ENCODE data around the gene RYR3.
A peak's percentile ranks its signal among the peaks of the same experiment; 100 is the strongest.

The RYR3 gene

GRCh38 chr15:33677238-33677830 is 366.6 kb downstream of the RYR3 start:
- Histone ChIP-seq H3K9ac (ENCODE audit: low read length) (no peak overlapping the region), H3K36me3 (ENCODE audit: control insufficient read depth in 1 of 2, insufficient read depth in 2 of 2, low read depth in 1 of 2, low read length in 2 of 2) (no peaks in the 10 kb centered on the region), H3K79me1 (replicated peaks; ENCODE audit: low read length, poor library complexity, severe bottlenecking) (no peaks in the 10 kb centered on the region), H3K23ac (ENCODE audit: low read length in 2 of 2) (no peak overlapping the region), H3K14ac (ENCODE audit: low read length in 2 of 2) (no peak overlapping the region), H2AFZ (ENCODE audit: low read depth, low read length) (no peak overlapping the region), H3K4me3 (ENCODE audit: insufficient read depth in 1 of 2, low read depth in 1 of 2, low read length in 2 of 2) (no peak overlapping the region), H2BK5ac (ENCODE audit: low read depth, low read length, poor library complexity, severe bottlenecking) (no peak overlapping the region), H3K27ac (ENCODE audit: low read length, poor library complexity, severe bottlenecking) (no peak overlapping the region), H3K4me1 (ENCODE audit: control insufficient read depth, insufficient read depth, low read depth, low read length) (peaks cover 5% of the 10 kb centered on the region), H3K27me3 (ENCODE audit: control insufficient read depth in 1 of 2, insufficient read depth in 1 of 2, low read length in 2 of 2) (peaks cover 54 to 85% of the 10 kb centered on the region in 2 experiments), H4K8ac (ENCODE audit: low read length) (no peak overlapping the region), H3K4me2 (ENCODE audit: low read length, poor library complexity, severe bottlenecking) (no peak overlapping the region), H2BK120ac (ENCODE audit: low read depth, low read length) (no peak overlapping the region), H3K18ac (ENCODE audit: low read depth in 1 of 2, low read length in 2 of 2) (no peak overlapping the region), H3K4ac (ENCODE audit: low read depth in 1 of 2, low read length in 2 of 2) (no peak overlapping the region), H2BK15ac (ENCODE audit: low read depth, poor library complexity, severe bottlenecking) (no peak overlapping the region), H2BK12ac (ENCODE audit: low read length in 2 of 2) (no peak overlapping the region), H4K91ac (ENCODE audit: low read length) (no peak overlapping the region), H2AK5ac (ENCODE audit: low read length, severe bottlenecking) (no peak overlapping the region), H3K9me3 (ENCODE audit: control insufficient read depth, low read length) (no peaks in the 10 kb centered on the region)
- WGBS: 90% methylated on average over 7 of the region's 8 CpGs
- DNase-seq: no peak

- H3K27ac ChIP-seq (ENCODE audit: low read length, poor library complexity, severe bottlenecking): no peak overlapping the region
- H4K8ac ChIP-seq (ENCODE audit: low read length): no peak overlapping the region
- H3K36me3 ChIP-seq (ENCODE audit: control insufficient read depth in 1 of 2, insufficient read depth in 2 of 2, low read depth in 1 of 2, low read length in 2 of 2): no peaks in the 10 kb centered on the region
- WGBS: 75% methylated on average over 3 of the region's 3 CpGs
- H3K23ac ChIP-seq (ENCODE audit: low read length in 2 of 2): no peak overlapping the region
- H3K79me1 ChIP-seq (replicated peaks; ENCODE audit: low read length, poor library complexity, severe bottlenecking): no peaks in the 10 kb centered on the region
- H3K4me2 ChIP-seq (ENCODE audit: low read length, poor library complexity, severe bottlenecking): no peak overlapping the region
- H2BK5ac ChIP-seq (ENCODE audit: low read depth, low read length, poor library complexity, severe bottlenecking): no peak overlapping the region
- peaks cover 5% of the 10 kb centered on the region for H3K4me1 ChIP-seq (ENCODE audit: control insufficient read depth, insufficient read depth, low read depth, low read length)
- no peak overlapping the region for H3K14ac ChIP-seq (ENCODE audit: low read length in 2 of 2)
- no peak overlapping the region for H2BK15ac ChIP-seq (ENCODE audit: low read depth, poor library complexity, severe bottlenecking)
- H3K9me3 ChIP-seq (ENCODE audit: control insufficient read depth, low read length): no peaks in the 10 kb centered on the region
- H4K91ac ChIP-seq (ENCODE audit: low read length): no peak overlapping the region
- H2BK120ac ChIP-seq (ENCODE audit: low read depth, low read length): no peak overlapping the region
- H3K27me3 ChIP-seq (ENCODE audit: control insufficient read depth in 1 of 2, insufficient read depth in 1 of 2, low read length in 2 of 2): peaks cover 58 to 81% of the 10 kb centered on the region in 2 experiments
- H3K18ac ChIP-seq (ENCODE audit: low read depth in 1 of 2, low read length in 2 of 2): no peak overlapping the region
- H2AK5ac ChIP-seq (ENCODE audit: low read length, severe bottlenecking): no peak overlapping the region
- H3K9ac ChIP-seq (ENCODE audit: low read length): no peak overlapping the region
- H3K4me3 ChIP-seq (ENCODE audit: insufficient read depth in 1 of 2, low read depth in 1 of 2, low read length in 2 of 2): no peak overlapping the region
- H3K4ac ChIP-seq (ENCODE audit: low read depth in 1 of 2, low read length in 2 of 2): no peak overlapping the region
- no peak overlapping the region for H2BK12ac ChIP-seq (ENCODE audit: low read length in 2 of 2)
- DNase-seq: no peak
- H2AFZ ChIP-seq (ENCODE audit: low read depth, low read length): no peak overlapping the region
Observed at GRCh38 chr15:33678176-33678575, 367.4 kb downstream of the RYR3 start.

GRCh38 chr15:33678602-33679001 is 367.8 kb downstream of the RYR3 start:
- H4K91ac ChIP-seq (ENCODE audit: low read length): no peak overlapping the region
- H3K4me2 ChIP-seq (ENCODE audit: low read length, poor library complexity, severe bottlenecking): no peak overlapping the region
- no peak overlapping the region for H2BK12ac ChIP-seq (ENCODE audit: low read length in 2 of 2)
- no peaks in the 10 kb centered on the region for H3K9me3 ChIP-seq (ENCODE audit: control insufficient read depth, low read length)
- no peak overlapping the region for H2AFZ ChIP-seq (ENCODE audit: low read depth, low read length)
- no peak overlapping the region for H3K23ac ChIP-seq (ENCODE audit: low read length in 2 of 2)
- peaks cover 5% of the 10 kb centered on the region for H3K4me1 ChIP-seq (ENCODE audit: control insufficient read depth, insufficient read depth, low read depth, low read length)
- H2BK120ac ChIP-seq (ENCODE audit: low read depth, low read length): no peak overlapping the region
- peak overlapping the region; percentile 49 for H3K27ac ChIP-seq (ENCODE audit: low read length, poor library complexity, severe bottlenecking)
- no peak overlapping the region for H4K8ac ChIP-seq (ENCODE audit: low read length)
- H3K4me3 ChIP-seq (ENCODE audit: insufficient read depth in 1 of 2, low read depth in 1 of 2, low read length in 2 of 2): no peak overlapping the region
- no peak overlapping the region for H3K18ac ChIP-seq (ENCODE audit: low read depth in 1 of 2, low read length in 2 of 2)
- H2AK5ac ChIP-seq (ENCODE audit: low read length, severe bottlenecking): no peak overlapping the region
- peaks cover 0 to 3% of the 10 kb centered on the region in 2 experiments for H3K36me3 ChIP-seq (ENCODE audit: control insufficient read depth in 1 of 2, insufficient read depth in 2 of 2, low read depth in 1 of 2, low read length in 2 of 2)
- WGBS: 67% methylated on average over 5 of the region's 5 CpGs
- no peak overlapping the region for H3K9ac ChIP-seq (ENCODE audit: low read length)
- no peak overlapping the region for H2BK5ac ChIP-seq (ENCODE audit: low read depth, low read length, poor library complexity, severe bottlenecking)
- H3K27me3 ChIP-seq (ENCODE audit: control insufficient read depth in 1 of 2, insufficient read depth in 1 of 2, low read length in 2 of 2): peaks cover 61 to 77% of the 10 kb centered on the region in 2 experiments
- H3K79me1 ChIP-seq (replicated peaks; ENCODE audit: low read length, poor library complexity, severe bottlenecking): no peaks in the 10 kb centered on the region
- no peak overlapping the region for H3K4ac ChIP-seq (ENCODE audit: low read depth in 1 of 2, low read length in 2 of 2)
- no peak overlapping the region for H2BK15ac ChIP-seq (ENCODE audit: low read depth, poor library complexity, severe bottlenecking)
- DNase-seq: no peak
- no peak overlapping the region for H3K14ac ChIP-seq (ENCODE audit: low read length in 2 of 2)

GRCh38 chr15:33679061-33679460 is 368.3 kb downstream of the RYR3 start:
- peaks cover 5% of the 10 kb centered on the region for H3K4me1 ChIP-seq (ENCODE audit: control insufficient read depth, insufficient read depth, low read depth, low read length)

More at GRCh38 chr15:33679061-33679460, 368.3 kb downstream of the RYR3 start:
- no peak overlapping the region for H3K4me3 ChIP-seq (ENCODE audit: insufficient read depth in 1 of 2, low read depth in 1 of 2, low read length in 2 of 2)
- H3K14ac ChIP-seq (ENCODE audit: low read length in 2 of 2): no peak overlapping the region
- H4K8ac ChIP-seq (ENCODE audit: low read length): no peak overlapping the region
- 20% methylated on average over 1 of the region's 2 CpGs for WGBS
- H2AFZ ChIP-seq (ENCODE audit: low read depth, low read length): no peak overlapping the region
- H3K4me2 ChIP-seq (ENCODE audit: low read length, poor library complexity, severe bottlenecking): no peak overlapping the region
- no peak overlapping the region for H2BK12ac ChIP-seq (ENCODE audit: low read length in 2 of 2)
- no peaks in the 10 kb centered on the region for H3K9me3 ChIP-seq (ENCODE audit: control insufficient read depth, low read length)
- H3K9ac ChIP-seq (ENCODE audit: low read length): no peak overlapping the region
- peaks cover 0 to 5% of the 10 kb centered on the region in 2 experiments for H3K36me3 ChIP-seq (ENCODE audit: control insufficient read depth in 1 of 2, insufficient read depth in 2 of 2, low read depth in 1 of 2, low read length in 2 of 2)
- no peak overlapping the region for H3K23ac ChIP-seq (ENCODE audit: low read length in 2 of 2)
- H3K18ac ChIP-seq (ENCODE audit: low read depth in 1 of 2, low read length in 2 of 2): no peak overlapping the region
- no peaks in the 10 kb centered on the region for H3K79me1 ChIP-seq (replicated peaks; ENCODE audit: low read length, poor library complexity, severe bottlenecking)
- H3K27me3 ChIP-seq (ENCODE audit: control insufficient read depth in 1 of 2, insufficient read depth in 1 of 2, low read length in 2 of 2): peaks cover 65 to 73% of the 10 kb centered on the region in 2 experiments
- H3K4ac ChIP-seq (ENCODE audit: low read depth in 1 of 2, low read length in 2 of 2): no peak overlapping the region
- no peak overlapping the region for H2AK5ac ChIP-seq (ENCODE audit: low read length, severe bottlenecking)
- no peak overlapping the region for H3K27ac ChIP-seq (ENCODE audit: low read length, poor library complexity, severe bottlenecking)
- no peak for DNase-seq
- H2BK120ac ChIP-seq (ENCODE audit: low read depth, low read length): no peak overlapping the region
- no peak overlapping the region for H2BK5ac ChIP-seq (ENCODE audit: low read depth, low read length, poor library complexity, severe bottlenecking)
- no peak overlapping the region for H2BK15ac ChIP-seq (ENCODE audit: low read depth, poor library complexity, severe bottlenecking)
- H4K91ac ChIP-seq (ENCODE audit: low read length): no peak overlapping the region

Measured in mesenchymal stem cell (in vitro differentiated cells and primary cell).